Activated CD8-positive, alpha-beta memory T cell treated with anti-CD3 and anti-CD28 coated beads, Interleukin-2, amount 50 U/mL, for 4 hours (primary cell): Measurements from ENCODE around the gene GPR157.
A peak's percentile ranks its signal among the peaks of the same experiment; 100 is the strongest.
"Not testable (repeated sequence)": the region's sequence is repeated elsewhere in the genome, so short reads cannot be mapped to it uniquely, and the experiment has no call there.

Source experiments
- DNase-seq: peaks from one replicate; pipeline ENCODE4 v3.0.0-alpha.2; 2020

The GPR157 gene

GRCh38 chr1:9145021-9145668, 16.2 kb upstream of the GPR157 start:
- no peak for DNase-seq

DNA sequence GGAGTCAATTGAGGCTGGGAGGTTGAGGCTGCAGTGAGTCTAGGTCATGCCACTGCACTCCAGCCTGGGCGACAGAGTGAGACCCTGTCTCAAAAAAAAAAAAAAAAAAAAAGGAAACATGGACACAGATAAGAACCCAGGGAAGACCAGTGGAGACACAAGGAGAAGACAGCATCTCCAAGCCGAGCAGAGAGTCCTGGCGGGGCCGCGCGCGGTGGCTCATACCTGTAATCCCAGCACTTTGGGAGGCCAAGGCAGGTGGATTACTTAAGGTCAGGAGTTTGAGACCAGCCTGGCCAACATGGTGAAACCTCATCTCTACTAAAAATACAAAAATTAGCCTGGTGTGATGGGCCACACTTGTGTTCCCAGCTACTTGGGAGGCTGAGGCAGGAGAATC, 15.6 kb upstream of the GPR157 start:
- not testable (repeated sequence) for DNase-seq

DNA sequence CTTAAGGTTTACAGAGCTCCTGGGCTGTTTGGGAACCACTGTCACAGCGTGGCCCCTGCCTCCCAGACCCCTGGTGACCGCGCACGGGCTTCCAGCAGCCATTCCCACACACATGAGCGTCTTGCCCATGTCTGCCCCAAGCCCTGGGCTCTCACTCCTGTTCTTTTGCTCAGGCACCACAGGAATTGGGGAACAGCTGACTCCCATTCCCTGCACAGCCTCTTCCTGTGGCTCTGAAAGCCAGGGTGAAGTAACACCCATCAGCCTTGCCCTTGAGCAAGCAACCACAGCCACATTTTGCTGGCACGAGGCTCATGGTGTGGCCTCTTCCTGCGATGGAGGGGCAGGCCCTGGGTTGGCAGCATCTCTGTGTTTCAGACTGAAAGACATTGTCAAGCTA, 14.3 kb upstream of the GPR157 start:
- no peak for DNase-seq

GRCh38 chr1:9139930-9140329, 11.0 kb upstream of the GPR157 start:
- no peak for DNase-seq

GRCh38 chr1:9136932-9137331, 8.0 kb upstream of the GPR157 start:
- DNase-seq, result no peak

GRCh38 chr1:9135073-9135836, 6.4 kb upstream of the GPR157 start:
- DNase-seq, result no peak

DNA sequence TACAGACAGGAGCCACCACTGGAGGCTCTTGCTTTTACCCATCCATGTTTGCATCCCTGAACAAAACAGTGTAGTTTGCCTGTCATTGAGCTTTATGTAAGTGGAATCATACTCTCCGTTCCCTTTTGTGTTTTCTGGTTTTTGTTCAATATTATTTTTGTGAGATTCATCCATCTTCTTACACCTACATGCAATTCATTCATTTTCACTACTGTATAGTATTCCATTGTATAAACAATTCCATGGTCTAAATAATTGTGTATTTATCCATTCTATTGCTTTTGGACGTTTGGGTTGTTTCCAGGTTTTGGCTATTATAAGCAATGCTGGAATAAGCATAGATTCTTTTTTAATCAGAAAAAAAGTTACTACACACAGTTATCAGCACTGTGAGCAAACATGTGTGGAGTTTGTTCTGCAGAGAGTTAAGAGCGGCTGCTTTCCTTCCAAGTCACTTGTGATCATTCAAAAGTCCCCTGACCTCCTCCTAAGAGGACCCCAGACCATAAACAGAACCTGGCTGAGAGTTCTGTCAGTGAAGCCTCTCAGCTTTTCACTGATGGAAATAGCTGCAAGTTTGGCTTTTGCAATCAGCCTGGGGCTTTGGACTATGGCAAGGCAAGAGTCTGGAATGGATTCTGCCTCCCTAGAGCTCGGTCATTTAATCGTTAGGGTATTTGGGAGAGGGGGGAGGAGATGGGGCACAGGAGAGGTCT, 5.1 kb upstream of the GPR157 start:
- no peak for DNase-seq

- DNase-seq, result peak; percentile 88
Measured at GRCh38 chr1:9129266-9130041, 552 bp upstream of the GPR157 start.

- no peak for DNase-seq
Measured at GRCh38 chr1:9128166-9128519, 759 bp downstream of the GPR157 start.

GRCh38 chr1:9127395-9128165, 1.3 kb downstream of the GPR157 start:
- no peak for DNase-seq

DNA sequence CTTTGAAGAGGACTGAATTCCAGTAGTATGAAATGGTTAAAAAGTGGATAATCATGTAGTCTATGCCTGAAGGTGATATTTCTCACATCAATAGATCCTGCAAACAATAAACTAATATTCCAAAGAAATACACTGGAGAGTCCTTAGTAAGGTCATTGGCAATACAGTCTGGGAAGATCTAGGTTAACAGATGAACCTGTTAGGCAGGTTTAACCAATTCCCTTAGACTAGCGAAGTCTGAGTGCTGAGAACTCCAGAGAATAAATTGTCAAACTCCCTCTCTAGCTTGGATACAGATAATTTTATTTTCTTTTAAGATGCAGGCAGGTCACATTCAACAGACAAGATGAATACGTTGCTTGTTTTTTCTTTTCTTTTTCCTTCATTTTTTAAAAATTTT, 2.4 kb downstream of the GPR157 start:
- DNase-seq, result no peak

GRCh38 chr1:9125847-9126246, 3.1 kb downstream of the GPR157 start:
- not testable (repeated sequence) for DNase-seq

- no peak for DNase-seq
Measured at GRCh38 chr1:9125325-9125724, 3.6 kb downstream of the GPR157 start.

- not testable (repeated sequence) for DNase-seq
Measured at GRCh38 chr1:9124389-9124788, 4.5 kb downstream of the GPR157 start.

GRCh38 chr1:9123665-9124064, 5.2 kb downstream of the GPR157 start:
- not testable (repeated sequence) for DNase-seq

DNA sequence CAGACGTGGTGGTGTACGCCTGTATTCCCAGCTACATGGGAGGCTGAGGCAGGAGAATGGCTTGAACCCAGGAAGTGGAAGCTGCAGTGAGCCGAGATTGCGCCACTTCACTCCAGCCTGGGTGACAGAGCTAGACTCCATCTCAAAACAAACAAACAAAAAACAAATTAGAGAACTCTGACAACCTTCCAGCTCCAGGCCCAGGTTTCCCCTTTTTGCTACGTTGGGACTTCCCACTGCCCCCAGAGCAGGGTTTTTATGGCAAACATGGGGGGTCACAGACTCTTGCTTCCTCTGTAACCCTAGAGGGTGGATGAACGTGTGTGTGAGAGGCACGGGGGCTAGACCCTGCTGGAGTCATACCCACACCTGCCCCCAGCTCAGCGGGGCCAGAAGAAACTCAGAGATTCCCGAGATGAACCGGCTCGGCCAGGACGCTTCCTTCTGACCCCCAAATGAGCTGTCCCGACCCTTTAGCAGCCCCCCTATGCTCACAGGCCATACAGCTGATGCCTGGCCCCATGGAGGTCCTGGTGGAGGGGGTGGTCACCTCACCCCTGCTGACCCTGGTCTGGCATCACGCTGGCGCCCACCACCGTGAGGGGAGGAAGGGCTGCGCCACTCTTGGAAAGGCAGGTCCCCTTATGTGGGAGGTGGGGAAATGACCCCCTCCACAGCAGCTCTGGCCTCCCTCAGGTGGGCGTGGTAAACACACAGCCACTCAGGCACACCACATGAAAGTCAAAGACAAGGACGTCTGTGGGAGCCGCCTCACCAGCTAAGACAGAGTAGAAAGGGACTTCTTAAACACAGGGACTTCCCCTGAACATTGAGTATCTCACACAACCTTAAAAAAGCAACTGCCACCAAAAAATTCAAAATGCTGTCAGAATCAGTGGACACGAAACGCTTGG, 7.1 kb downstream of the GPR157 start:
- peak; percentile 33 for DNase-seq

DNA sequence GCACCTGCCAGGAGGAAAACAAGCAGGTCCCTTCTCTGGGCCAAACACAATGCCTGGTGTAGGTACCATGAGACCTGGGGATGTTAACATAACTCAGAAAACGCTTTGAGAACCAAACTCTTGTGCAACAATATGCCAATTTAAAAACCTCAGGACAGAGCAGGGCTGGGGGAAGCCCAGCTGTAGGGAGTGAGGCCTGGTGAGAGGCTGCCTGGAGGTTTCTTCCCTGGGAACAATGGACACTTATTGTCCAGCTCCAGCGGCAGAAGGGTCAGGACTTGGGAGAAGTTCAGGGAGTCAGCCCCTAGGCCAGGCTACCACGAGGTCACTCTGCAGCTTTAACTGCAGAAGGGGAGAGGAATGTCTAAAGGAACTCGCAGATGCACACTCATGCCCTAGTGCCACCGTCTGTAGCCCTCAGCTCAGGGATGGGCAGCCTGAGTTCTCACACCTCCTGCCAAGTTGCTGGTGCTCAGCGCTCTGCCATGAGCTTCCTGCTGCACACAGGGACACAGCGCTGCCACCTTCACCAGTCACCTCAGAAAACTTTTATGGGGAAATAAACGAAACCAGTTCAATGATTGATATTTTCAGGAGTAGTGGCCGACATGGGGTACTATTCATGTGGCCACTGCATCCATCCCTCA, 8.5 kb downstream of the GPR157 start:
- DNase-seq, result no peak

- no peak for DNase-seq
Measured at GRCh38 chr1:9119745-9120144, 9.2 kb downstream of the GPR157 start.

DNA sequence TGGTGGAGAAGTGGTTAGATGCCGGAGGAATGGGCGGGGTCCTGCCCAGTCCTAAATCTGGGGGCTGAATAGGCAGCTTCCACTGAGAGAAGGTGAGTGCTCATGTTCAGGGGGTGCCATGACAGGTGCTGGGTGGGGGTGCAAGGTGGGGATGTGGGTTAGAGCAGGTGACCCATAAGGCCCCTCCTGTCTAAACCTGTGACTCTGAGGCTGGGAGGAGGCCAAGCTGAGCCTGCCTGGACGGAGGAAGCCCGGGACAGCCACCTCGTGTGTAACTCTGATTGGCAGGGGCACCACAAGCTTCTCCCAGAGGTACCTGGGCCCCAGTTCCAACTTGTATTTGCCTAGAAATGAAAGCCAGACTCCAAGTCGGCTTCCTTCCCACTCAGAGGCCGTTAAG, 10.7 kb downstream of the GPR157 start:
- no peak for DNase-seq

- no peak for DNase-seq
Measured at GRCh38 chr1:9115351-9116205, 13.3 kb downstream of the GPR157 start.
